Measurements from ENCODE around the gene ZKSCAN2. TPM values are rescaled to one million over a fixed set of nuclear protein-coding genes. Genes with fewer than 3 reads are reported as not detected.

The ZKSCAN2 gene
- total RNA-seq, 1 donor from 2014 or later: 4.2 TPM

DNA sequence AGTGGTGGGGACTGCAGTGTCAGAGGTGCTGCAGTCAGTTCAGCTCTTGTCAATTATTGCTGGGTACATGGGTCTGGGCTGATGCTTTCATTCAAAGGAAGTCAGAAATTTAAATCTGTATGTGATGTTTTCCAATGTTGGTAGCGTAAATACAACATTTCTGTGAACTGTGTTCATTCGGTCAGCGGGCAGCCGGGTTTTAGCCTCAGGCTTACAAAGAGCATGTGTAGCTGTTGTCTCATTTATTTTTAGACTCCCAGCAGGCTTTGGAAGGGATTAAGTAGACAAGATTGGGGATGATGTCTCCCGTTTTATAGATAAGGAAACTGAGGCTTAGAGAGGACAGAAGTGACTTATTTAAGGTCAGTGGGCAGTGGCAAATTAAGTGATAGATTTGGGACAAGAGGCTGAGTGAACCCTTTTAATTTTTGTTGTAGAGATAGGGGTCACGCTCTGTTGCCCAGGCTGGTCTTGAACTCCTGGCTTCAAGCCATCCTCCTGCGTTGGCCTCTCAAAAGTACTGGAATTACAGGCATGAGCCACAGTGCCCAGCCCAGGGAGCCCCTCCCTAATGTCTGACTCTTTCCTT, 32.8 kb downstream of the ZKSCAN2 start:
- no peak for DNase-seq (ENCODE audit: low read depth, low spot score)

DNA sequence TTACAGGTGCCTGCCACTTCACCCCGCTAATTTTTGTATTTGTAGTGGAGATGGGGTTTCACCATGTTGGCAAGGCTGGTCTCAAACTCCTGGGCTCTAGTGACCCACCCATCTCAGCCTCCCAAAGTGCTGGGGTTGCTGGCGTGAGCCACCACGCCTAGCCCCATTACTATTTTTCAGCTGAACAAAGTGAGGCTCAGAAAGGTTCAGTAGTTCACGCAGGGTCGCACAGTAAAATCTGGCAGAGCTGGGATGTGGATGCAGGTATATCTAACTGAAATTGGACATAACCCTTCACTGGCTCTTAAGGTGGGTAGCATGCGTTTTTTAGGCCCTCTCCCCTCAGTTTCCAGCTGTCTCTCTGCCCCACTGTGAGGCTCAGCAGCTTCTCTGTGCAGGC, 33.7 kb downstream of the ZKSCAN2 start:
- DNase-seq (ENCODE audit: low read depth, low spot score): no peak

DNA sequence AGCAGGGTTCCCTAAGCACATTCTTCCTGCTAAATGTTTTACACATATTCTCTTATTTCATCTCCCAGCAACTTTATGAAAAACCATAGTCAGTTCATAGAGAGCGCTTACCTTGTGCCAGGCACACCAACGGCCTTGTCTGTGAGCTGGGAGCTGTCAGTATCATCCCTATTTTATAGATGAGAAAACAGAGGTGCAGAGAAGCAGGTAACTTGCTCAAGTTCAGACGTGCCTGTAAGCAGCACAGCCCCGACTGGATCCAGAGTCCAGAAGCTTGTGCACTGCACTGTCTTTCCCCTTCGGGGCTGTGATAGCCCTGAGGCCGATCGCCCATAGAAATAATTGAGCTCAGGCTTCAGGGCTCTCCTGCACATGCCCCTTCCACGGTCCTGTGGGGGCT, 34.7 kb downstream of the ZKSCAN2 start:
- no peak for DNase-seq (ENCODE audit: low read depth, low spot score)

DNA sequence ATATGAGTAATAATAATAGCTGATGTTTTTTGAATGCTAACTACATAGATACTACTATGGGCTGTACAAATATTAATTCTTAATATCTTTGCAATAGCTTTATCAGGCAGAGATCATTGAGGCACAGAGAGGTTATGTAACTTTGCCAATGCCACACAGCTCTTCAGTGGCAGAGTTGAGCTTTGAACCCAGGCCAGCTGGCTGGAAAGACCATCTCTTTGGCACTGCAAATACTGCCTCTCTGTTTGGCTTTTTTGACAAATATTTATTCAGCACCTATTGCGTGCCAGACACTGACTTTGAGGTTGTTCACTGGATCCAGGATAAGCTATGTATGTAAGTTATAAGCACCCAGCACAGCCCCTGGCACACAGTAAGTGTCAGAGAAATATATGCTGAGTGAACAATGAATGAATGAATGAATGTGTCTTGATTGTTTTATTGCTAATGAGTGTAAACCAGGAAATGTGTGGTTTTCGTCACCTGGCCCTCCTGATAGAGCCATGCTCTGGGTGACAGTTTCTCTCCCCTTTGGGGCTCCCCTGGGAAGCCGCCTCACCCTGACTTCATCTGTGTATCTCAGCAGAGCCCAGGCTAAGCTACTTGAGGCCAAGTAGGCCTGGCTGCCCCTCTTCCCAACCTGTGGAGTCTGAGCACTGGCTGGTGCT, 38.4 kb downstream of the ZKSCAN2 start:
- DNase-seq (ENCODE audit: low read depth, low spot score): no peak

DNA sequence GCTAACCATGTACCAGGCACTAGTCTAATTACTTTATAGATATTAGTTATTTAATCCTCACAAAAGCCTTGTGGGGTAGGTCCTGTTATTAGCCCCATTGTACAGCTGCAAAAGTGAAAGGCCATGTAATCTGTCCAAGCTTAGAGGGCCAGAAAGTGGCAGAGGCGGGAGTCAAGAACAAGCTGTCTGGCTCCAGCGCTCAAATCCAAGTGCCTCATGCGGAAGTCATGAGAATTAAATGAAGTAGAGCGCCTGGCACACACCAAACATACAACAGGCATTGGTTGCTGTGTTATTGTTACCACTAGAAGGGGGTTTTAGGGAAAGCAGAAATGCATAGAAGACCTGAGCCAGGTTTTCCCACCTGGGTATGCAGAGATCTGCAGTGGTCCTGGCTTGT, 39.7 kb downstream of the ZKSCAN2 start:
- no peak for DNase-seq (ENCODE audit: low read depth, low spot score)

DNA sequence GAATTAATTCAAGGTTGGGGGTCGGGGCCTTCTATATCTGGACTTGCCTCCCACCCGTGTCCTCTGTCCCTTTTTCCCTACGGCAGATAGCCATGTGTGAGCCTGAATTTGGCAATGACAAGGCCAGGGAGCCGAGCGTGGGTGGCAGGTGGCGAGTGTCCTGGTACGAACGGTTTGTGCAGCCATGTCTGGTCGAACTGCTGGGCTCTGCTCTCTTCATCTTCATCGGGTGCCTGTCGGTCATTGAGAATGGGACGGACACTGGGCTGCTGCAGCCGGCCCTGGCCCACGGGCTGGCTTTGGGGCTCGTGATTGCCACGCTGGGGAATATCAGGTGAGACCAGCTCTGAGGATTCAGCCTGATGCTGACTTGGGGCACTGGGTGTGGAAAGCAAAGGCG, 40.5 kb downstream of the ZKSCAN2 start:
- no peak for DNase-seq (ENCODE audit: low read depth, low spot score)

DNA sequence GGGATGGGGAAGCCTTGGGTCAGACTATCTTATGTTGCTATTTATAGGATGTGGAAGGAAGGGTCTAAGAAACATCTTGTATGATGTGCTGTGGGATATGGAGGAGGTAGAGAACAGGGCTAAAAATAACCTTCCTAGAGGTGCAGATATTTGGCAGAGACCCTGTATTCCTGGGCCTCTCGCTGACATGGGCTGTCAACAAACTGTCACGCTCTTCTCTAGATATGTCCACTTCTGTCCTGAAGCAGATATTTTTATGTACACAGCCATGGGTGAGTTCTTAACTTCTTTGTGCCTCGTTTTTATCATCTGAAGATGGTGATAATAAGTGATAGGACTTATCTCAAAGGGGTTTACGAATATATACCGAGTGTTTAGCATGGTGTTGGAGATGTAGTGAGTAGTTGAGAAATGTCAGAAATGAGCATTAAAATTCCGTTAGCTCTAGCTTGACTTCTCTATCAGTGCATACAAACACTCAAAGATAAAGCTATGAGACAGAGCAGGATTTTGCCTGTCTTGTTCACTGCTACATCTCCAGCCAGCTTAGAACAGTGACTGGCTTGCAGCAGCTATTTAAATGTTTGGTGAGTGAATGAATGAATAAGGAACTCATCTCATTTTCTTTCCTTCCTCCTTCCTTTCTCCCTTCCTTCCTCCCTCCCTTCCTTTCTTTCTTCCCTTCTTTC, 43.8 kb downstream of the ZKSCAN2 start:
- DNase-seq (ENCODE audit: low read depth, low spot score): no peak

DNA sequence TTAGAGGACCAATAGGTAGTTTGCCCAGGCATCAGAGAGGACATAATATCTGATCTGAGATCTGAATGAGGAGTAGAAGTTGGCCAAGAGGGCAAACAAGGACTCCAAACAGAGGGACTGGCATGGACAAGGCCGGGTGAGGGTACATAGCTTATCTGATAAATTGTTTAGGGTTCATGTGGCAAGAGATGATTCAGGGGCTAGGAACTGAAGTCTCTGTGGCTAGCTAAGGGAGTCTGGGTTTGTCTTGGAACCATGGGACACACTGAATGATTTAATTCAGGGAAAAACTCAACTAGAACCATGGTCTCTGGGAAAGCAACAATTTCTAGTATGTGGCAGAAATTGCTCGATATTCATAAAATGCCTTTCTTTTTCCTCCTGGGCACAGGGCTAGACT, 45.0 kb downstream of the ZKSCAN2 start:
- DNase-seq (ENCODE audit: low read depth, low spot score): no peak

DNA sequence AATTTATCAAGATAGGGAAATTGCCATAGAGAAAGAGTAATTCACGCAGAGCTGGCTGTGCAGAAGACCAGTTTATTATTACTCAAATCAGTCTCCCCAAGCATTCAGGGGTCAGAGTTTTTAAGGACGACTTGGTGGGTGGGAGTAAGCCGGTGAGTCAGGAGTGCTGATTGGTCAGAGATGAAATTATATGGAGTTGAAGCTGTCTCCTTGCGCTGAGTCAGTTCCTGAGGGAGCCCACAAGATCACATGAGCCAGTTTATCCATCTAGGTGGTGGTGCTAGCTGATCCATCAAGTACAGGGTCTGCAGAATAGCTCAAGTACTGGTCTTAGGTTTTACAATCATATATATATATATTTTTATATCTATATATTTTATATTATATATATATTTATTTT, 46.9 kb downstream of the ZKSCAN2 start:
- DNase-seq (ENCODE audit: low read depth, low spot score): no peak

DNA sequence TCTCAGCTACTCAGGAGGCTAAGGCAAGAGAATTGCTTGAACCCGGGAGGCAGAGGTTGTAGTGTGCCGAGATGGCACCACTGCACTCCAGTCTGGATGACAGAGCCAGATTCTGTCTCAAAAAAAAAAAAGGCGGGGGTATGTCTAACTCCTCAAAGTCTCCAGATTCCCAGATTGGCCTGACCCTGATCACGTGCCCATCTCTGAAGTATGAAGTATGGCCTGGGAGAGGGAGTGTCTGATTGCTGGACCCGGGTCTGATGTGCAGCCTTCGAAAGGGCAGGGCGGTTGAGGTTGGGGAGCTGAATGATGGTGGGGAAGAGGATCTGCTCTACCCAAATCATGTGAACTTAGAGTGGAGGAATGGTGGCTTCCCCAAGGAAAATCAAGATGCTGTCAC, 58.2 kb downstream of the ZKSCAN2 start:
- DNase-seq (ENCODE audit: low read depth, low spot score): no peak

DNA sequence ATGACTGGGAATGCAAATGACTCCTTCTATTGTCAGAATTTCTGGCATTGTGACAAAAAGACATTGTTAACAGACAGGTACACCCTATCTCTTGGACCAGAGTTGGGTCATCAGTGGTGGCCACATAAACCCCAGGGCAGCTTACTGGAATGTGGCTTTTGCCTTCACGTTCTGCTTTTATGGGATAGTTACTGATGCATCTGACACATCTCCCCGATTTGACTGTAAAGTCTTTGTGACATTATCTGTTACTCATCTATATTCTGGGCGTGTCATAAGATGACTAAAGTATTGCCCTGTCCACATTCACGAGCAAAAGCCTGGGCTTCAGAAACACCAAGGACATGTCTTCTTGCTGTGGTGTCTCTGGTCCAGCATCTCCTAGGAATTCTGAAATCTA, 59.6 kb downstream of the ZKSCAN2 start:
- DNase-seq (ENCODE audit: low read depth, low spot score): no peak

DNA sequence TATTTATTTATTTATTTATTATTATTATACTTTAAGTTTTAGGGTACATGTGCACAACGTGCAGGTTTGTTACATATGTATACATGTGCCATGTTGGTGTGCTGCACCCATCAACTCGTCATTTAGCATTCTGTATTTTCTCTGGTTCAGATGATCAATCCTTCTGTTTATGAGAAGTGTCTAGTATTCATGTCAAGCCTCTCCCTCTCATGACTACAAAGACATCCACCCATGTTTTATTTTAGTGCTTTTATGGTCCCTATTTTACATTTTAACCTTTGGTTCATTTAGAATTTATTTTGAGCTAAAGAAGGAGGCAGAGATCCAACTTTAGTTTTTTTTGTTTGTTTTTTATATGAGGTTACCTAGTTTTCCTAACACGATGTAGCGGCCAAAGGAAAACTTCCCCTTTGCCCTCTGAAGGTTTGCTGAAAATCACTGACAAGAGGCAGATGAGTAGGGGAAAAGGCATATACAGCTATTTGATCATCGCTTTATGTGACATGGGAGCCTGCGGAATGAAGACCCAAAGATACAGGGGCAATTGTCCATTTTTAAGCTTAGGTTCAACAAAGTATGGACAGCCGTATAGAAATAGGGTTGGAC, 63.3 kb downstream of the ZKSCAN2 start:
- DNase-seq (ENCODE audit: low read depth, low spot score): no peak

DNA sequence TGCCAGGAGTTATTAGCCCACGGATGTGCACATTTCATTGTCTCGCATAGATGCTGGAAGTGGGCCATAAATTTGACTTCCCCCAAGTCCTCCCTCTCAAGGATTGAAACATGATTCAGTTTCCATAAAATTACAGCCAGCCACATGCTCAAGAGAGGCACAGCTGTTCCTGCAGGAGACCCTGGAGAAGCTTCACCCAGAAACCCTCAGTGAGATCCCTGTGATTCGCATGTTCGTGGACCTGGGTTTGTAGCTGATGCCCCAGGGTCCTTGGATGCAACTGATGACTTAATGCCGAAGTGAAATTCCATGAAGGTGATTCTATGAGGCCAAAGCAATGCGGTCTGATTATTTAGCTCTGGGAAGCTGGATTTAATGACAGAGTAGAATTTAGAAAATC, 65.5 kb downstream of the ZKSCAN2 start:
- no peak for DNase-seq (ENCODE audit: low read depth, low spot score)

DNA sequence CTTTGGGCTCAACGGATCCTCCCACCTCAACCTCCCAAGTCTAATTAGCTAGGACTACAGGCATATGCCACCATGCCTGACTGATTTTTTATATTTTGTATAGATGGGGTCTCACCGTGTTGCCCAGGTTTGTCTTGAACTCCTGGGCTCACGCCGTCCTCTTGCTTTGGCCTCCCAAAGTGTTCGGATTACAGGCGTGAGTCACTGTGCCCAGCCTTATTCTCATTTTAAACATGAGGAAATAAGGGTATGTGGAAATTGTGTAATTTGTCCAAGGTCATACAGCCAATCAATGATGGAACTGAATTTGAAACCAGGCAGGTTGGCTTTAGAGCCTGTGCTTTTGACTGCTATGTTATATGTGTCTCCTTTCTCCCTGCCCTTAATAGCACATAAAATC, 68.3 kb downstream of the ZKSCAN2 start:
- no peak for DNase-seq (ENCODE audit: low read depth, low spot score)

DNA sequence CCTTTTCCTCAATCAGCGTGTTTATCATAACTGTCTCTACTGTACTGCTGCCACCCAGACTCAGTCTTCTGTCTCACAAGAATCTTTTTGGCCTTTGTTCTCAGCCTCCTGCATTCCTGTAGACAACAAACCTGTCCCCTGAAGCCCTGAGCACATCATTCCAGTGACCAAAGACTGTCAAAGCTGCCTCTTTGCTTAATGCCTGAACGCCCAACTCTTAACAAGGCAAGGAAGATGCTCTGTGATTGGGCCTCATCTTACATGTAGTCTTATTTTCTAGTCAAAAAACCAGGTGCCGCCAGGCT, 70.2 kb downstream of the ZKSCAN2 start:
- no peak for DNase-seq (ENCODE audit: low read depth, low spot score)

Other genes with a start within 250 kb of the ZKSCAN2 start
- gene ARHGAP17, start 242.5 kb downstream of the ZKSCAN2 start, total RNA-seq: 27.5 and 34.9 TPM in 2 replicates
- 26.6 and 29.7 TPM in 2 replicates for gene LCMT1, start 146.1 kb downstream of the ZKSCAN2 start, total RNA-seq
- gene AQP8, start 40.9 kb downstream of the ZKSCAN2 start, total RNA-seq: not detected in 2 replicates